ENCODE measurements around the gene TSC22D1.
"Not testable (repeated sequence)": the region's sequence is repeated elsewhere in the genome, so short reads cannot be mapped to it uniquely, and the experiment has no call there.

Gene TSC22D1

DNA sequence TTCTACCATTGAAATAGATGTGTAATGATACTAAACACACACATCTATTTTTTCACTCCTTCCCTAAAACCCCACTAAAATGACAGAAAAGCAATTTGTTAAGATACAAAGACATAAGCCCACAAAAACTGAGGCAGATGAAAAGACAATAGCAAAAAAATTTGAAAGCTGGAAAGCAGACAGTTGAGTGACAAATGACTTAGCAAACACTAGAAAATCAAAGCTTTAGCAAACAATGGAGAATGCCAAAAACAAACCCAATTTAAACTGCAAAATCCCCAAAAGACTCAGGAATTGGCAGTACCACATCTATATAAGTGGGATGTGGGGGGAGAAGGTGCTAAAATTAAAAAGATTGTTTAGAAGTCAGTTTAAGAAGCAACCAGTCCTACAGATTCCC, 9.5 kb downstream of the TSC22D1 start:
- no peak for DNase-seq

GRCh38 chr13:44565881-44566280, 10.2 kb downstream of the TSC22D1 start:
- no peak for DNase-seq

DNA sequence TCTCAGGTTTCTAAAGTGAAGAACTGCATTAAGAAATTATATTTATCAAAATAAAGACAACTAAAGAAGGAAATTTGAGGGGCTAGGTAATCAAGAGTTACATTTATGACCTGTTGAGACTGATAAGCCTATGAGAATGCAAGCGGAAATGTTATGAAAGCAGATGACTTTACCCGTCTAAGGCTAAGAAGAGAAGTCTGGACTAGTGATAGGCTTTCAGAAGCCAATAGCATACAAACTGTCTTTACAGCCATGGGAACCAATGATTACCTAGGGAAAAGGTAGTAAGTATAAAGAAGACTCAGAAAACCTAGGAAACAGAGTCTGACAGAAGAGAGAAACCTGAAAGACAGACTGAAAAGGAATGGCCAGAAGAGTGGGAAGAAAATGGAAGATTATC, 11.2 kb downstream of the TSC22D1 start:
- no peak for DNase-seq

DNA sequence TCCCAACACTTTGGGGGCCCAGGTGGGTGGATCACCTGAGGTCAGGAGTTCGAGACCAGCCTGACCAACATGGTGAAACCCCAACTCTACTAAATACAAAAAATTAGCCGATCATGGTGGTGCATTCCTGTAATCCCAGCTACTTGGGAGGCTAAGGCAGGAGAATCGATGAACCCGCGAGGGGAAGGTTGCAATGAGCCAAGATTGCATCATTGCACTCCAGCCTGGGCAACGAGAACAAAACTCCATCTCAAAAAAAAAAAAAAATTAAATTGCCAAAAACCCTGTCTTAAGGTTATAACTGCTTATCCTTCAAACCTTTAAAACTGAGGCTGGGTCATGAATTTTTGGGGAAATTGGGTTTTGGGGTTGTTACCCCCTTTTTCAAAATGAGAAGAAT, 13.3 kb downstream of the TSC22D1 start:
- DNase-seq, result not testable (repeated sequence)

GRCh38 chr13:44561351-44561750, 14.8 kb downstream of the TSC22D1 start:
- no peak for DNase-seq

DNA sequence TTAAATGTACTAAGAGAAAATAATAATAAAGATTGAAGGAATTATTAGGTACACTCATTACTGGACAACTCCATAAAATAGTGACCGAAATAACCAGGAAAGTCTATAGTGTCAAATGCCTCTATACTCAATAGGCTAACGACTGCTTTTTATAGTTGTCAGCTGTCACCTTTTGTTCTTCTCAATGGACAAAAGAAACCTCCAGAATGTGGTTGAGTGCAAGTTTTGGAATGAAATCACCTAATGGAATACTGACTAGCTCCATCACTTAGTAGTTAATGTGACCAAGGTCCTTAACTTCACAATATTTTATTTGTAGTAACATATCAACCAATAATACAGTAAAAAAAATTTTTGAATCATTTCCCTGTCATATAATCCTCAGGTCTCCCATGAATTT, 18.1 kb downstream of the TSC22D1 start:
- DNase-seq, result no peak

DNA sequence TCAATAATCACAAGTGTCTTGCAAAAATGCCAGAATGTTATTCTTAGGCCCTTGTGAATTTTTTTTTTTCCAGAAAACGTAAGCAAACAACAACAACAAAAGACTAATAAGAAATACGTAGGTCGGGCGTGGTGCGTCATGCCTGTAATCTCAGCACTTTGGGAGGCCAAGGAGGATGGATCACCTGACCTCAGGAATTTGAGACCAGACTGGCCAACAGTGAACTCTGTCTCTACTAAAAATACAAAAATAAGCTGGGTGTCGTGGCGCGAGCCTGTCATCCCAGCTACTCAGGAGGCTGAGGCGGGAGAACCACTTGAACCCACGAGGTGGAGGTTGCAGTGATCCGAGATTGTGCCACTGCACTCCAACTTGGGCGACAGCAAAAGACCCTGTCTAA, 20.9 kb downstream of the TSC22D1 start:
- no peak for DNase-seq

- DNase-seq, result no peak
Measured at GRCh38 chr13:44549476-44549875, 26.7 kb downstream of the TSC22D1 start.

DNA sequence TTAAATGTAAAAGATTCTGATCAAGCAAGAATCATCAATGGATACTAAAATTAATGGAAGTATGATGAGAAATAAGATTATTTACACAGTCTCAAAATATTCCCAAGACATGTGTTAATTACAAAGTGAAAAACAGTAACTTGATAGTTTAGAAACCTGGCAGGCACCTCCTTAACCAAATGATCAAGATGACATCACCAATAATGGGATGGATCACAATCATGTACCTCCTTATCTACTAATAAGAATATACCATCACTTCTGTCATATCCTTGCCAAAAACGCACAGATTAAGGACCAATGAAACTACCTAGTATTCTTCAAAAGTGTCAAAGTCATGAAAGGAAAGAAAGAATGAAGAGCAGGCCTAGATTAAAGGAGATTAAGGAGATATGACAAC, 30.0 kb downstream of the TSC22D1 start:
- no peak for DNase-seq

DNA sequence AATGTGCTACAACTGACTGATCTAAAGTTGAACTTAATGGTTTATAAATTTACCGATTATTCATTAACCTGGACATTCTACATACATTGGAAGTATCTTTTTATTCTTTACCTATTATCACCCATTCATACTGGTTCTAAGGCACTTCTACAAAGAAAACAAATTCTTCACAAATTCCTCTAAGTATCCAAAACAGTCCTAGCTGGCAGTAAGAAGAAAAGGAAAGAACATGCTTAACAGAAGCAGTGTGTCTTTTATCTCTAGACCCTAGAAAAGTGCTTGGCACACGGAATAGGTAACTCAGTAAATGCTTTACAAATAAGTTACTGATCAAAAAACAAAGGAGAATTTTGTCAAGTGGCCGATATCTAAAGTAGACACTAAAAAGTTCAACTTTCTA, 32.8 kb downstream of the TSC22D1 start:
- no peak for DNase-seq

- no peak for DNase-seq
Measured at GRCh38 chr13:44542361-44542760, 33.8 kb downstream of the TSC22D1 start.

GRCh38 chr13:44541601-44542000, 34.5 kb downstream of the TSC22D1 start:
- no peak for DNase-seq

DNA sequence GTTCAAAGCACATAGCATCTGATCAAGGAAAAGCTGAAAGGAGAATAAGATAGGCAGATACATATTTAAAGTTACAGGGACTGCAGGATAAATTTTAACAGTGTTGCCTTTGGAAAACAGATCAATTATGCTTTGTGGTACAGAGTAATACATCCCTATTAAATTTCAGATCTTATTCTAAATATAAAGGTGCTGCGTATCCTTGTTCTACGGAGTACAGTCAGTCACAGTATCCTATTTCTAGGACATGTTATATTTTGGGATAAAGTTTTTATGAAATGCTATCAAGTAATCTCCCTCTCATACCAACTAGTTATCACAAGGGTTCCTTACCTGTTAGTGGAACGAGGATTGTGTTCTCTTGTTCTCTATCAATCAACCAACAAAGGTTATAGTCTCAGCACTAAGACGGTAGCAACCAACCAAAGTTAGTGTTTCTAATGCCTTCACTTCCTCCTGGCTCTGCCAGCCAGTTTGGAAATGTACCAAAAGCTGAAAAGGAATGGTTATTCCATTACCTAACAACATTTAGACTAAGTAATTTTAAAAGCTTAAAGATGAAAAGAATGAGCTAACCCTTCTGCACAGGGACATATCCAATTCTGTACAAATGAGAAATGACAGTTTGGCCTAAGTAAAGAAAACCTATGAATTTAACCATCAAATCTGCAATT, 35.2 kb downstream of the TSC22D1 start:
- DNase-seq, result no peak

DNA sequence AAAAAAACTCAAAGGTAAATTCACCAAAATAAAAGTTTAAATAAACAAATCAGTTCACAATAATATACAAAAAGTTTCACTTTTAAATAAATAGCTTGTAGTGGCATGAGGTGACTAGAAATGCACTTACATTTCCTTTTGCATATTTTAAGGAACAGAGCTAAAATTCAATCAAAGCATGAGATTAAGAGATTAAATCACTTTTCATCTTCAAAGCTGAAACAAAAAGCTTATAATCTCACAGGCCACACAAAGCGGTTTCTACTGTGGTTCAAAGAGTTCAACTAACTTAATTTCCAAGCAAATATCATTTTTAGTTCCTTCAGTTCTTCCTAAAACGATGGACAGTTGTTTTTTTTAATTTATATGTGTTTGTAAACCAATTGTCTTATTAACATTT, 38.9 kb downstream of the TSC22D1 start:
- DNase-seq, result no peak

- no peak for DNase-seq
Measured at GRCh38 chr13:44523146-44524015, 52.7 kb downstream of the TSC22D1 start.

- no peak for DNase-seq
Measured at GRCh38 chr13:44519642-44520041, 56.5 kb downstream of the TSC22D1 start.

DNA sequence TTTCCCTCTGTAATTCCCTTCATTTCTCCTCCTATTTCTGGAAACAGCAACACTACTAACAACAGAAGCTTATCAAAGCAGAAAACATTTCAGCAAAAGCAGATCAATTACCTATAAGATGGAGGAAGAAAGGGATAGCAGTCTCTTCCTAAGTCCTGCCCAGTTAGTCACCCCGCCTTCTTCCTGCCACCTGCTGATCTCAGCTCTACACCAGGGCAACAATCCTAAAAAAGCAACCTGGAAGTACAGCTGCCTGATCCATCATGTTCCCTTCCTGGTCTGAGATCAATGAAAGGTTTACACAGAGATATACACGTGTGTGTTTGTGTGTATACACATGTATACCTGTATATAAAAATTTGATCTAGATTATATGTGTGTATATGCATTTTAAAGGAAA, 59.4 kb downstream of the TSC22D1 start:
- DNase-seq, result no peak

DNA sequence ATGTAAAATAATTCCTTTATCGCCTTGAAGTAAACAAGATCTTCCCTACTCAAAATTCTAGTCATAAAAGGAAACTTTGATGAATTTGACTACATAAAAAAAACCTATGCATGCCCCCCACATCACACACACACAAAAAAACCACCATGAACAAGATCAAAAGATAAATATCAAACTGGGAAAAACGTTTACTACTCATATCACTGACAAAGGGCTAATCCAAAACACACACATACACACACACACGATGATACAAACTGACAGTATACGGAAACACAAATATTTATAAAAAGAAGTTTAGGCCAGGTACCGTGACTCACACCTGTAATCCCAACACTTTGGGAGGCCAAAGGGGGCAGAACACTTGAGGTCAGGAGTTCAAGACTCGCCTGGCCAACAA, 61.9 kb downstream of the TSC22D1 start:
- no peak for DNase-seq

- not testable (repeated sequence) for DNase-seq
Measured at GRCh38 chr13:44509853-44510252, 66.3 kb downstream of the TSC22D1 start.

- DNase-seq, result no peak
Measured at GRCh38 chr13:44508562-44509077, 67.5 kb downstream of the TSC22D1 start.

GRCh38 chr13:44507639-44508038, 68.5 kb downstream of the TSC22D1 start:
- no peak for DNase-seq

DNA sequence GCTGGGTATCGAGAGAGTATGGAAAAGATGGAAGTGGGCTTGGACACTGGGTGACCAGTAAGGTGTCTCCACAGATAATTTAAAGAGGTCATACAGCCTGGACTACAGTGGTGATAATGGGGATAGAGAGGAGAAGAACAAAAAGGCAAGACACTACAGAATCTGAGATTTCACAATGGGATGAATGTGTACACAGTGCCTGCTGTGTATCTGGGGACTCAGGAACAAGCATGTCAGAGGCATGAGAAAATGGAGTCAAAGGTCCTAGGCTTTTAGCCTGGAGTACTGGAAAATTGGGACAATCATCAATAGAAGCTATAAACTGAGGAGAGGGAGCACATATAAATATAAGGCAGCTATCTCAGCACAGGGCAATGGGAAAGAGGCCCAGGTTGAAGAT, 69.4 kb downstream of the TSC22D1 start:
- DNase-seq, result no peak

GRCh38 chr13:44506251-44506650, 69.9 kb downstream of the TSC22D1 start:
- no peak for DNase-seq

DNA sequence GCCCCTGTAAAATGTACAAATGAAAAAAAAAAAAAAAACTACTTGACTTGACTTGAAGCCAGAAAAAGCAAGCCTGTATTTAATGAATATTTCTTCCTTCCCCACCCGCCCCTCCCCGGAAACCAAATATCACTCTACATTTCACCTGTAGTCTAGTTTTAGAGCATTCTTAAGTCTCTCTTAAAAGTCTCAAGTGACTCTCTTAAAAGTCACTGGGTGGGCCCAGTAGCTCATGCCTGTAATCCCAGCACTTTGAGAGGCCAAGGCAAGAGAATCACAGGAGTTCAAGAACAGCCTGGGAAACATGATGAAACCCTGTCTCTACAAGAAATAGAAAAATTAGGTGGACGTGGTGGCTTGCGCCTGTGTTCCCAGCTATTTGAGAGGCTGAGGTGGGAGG, 72.0 kb downstream of the TSC22D1 start:
- no peak for DNase-seq

Data from CD4-positive, alpha-beta T cell treated with Interferon gamma for 1 hour (primary cell).